Upper lobe of right lung (tissue), 1 donor: Measurements from ENCODE around the gene NT5C1B. TPM values are rescaled to one million over a fixed set of nuclear protein-coding genes. Genes with fewer than 3 reads are reported as not detected.

ENCODE experiments used
- ATAC-seq: fragments of 200-7000 bp; cut with Tn5 transposase; one replicate; pipeline ENCODE4 v1.9.1; 2020; ENCODE audit warnings: mild to moderate bottlenecking, moderate library complexity
- DNase-seq: peaks from one replicate; pipeline ENCODE4 v3.0.0-alpha.2; 2020
- H3K27ac ChIP-seq: fragments of 200-600 bp; one replicate; pipeline ENCODE4 v1.8.0; 2022
- H3K27me3 ChIP-seq: fragments of 200-600 bp; one replicate; pipeline ENCODE4 v1.8.0; 2022; ENCODE audit warnings: mild to moderate bottlenecking
- H3K36me3 ChIP-seq: fragments of 200-600 bp; one replicate; pipeline ENCODE4 v1.8.0; 2022
- H3K4me1 ChIP-seq: fragments of 200-600 bp; one replicate; pipeline ENCODE4 v1.8.0; 2022
- H3K4me3 ChIP-seq: fragments of 200-600 bp; one replicate; pipeline ENCODE4 v1.8.0; 2022; ENCODE audit warnings: mild to moderate bottlenecking
- H3K9me3 ChIP-seq: fragments of 200-600 bp; one replicate; pipeline ENCODE4 v1.8.0; 2022
- intact Hi-C: fragments of 100-400 bp; cut with DNase I; formaldehyde crosslinking; loops from one replicate; pipeline ENCODE4 v1.11.0; 2022
- total RNA-seq: library from RNA; stranded (reverse); fragmentation: NEBNext Ultra II Directional; extraction: Animal tissue kit (Norgen Biotek cat#: 25700); gene quantifications from one replicate; pipeline ENCODE4 v1.2.1, GENCODE V29; 2021
- TF ChIP-seq, protein P1 (sequence below): fragments of 200-600 bp; IDR thresholded peaks from one replicate; pipeline ENCODE4 v1.8.0; 2022; ENCODE audit warnings: antibody characterized with exemption
- donor health status: DM: no; HTN: yes; CAD: no; lungs with severe emphysema.

NT5C1B gene
- total RNA-seq, 1 donor from 2014 or later: not detected

DNA sequence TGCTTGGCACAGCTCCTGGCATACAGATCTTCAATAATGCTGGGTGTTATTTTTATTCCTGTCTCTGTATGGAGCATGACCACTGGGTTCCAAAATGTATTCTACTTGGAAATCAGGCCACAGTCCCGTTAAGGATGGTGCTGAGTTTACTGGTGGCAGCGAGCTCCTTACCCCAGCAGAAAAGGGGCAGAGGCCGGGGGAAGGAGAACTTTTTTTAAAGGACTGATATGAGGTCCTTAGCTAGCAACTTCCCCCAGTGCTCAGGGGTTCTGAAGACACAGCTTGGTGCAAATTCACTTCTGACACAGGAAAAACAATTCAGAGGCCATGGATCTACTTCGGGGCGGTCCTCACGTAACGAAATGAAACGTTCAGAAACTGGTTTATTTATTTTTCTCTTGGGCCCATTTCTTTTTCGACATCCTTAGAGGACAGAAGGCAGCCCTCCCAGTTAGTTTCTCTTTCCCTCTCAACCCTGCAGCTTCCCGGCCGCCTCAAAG lies 29.8 kb downstream of the NT5C1B start:
- Histone ChIP-seq H3K27ac (peak overlapping the region; percentile 98), H3K27me3 (no peaks in the 10 kb centered on the region), H3K4me1 (peaks cover 24% of the 10 kb centered on the region), H3K9me3 (no peaks in the 10 kb centered on the region), H3K4me3 (peak overlapping the region; percentile 92), H3K36me3 (peaks cover 9% of the 10 kb centered on the region)
- TF ChIP-seq, protein P1, sequence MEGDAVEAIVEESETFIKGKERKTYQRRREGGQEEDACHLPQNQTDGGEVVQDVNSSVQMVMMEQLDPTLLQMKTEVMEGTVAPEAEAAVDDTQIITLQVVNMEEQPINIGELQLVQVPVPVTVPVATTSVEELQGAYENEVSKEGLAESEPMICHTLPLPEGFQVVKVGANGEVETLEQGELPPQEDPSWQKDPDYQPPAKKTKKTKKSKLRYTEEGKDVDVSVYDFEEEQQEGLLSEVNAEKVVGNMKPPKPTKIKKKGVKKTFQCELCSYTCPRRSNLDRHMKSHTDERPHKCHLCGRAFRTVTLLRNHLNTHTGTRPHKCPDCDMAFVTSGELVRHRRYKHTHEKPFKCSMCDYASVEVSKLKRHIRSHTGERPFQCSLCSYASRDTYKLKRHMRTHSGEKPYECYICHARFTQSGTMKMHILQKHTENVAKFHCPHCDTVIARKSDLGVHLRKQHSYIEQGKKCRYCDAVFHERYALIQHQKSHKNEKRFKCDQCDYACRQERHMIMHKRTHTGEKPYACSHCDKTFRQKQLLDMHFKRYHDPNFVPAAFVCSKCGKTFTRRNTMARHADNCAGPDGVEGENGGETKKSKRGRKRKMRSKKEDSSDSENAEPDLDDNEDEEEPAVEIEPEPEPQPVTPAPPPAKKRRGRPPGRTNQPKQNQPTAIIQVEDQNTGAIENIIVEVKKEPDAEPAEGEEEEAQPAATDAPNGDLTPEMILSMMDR: no peak
- no peak for DNase-seq
- intact Hi-C loops: no loop called here
- ATAC-seq: no peak

DNA sequence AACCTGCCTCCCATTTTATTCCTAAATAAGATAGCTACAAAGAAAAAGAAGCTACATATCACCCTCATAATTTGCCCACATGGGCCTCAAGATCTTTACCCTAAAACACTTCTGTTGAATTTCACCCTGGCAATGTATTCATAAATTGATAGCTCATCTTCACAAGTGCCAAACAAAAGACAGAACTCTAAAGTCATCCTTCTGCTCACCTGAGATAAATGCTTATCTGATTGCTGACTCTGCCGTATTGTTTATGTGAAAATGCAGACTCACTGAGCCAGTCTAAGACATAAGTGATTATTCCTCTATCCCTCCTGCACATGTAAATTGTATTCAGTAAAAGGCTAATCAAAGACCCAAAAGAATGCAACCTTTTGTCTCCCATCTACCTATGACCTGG lies 30.9 kb downstream of the NT5C1B start:
- ATAC-seq (no peak), DNase-seq (no peak)
- Histone ChIP-seq H3K36me3 (peaks cover 11% of the 10 kb centered on the region), H3K9me3 (no peaks in the 10 kb centered on the region), H3K27me3 (no peaks in the 10 kb centered on the region), H3K4me3 (no peak overlapping the region), H3K4me1 (peaks cover 24% of the 10 kb centered on the region), H3K27ac (no peak overlapping the region)
- intact Hi-C loops: no loop called here
- TF ChIP-seq, protein P1: no peak

DNA sequence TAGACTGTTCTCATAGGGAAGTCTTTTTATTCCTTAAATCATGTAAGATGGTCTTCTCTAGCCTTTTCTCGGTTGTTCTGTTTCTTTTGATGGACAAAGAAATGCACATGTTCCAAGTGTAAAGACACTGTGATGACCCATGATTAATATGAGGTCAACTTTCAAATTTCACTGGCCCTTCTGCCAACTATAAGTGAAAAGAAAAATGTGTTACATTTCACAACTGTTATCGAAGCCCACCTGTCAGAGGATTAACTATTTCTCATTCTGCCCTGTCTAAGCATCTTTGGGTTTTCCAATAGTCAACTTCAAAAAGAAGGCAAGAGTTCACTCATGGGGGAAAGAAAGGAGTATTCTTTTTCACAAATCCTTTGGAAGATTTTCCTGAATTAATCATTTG lies 32.2 kb downstream of the NT5C1B start:
- no peak for ATAC-seq
- TF ChIP-seq, protein P1: no peak
- intact Hi-C loops: no loop called here

DNA sequence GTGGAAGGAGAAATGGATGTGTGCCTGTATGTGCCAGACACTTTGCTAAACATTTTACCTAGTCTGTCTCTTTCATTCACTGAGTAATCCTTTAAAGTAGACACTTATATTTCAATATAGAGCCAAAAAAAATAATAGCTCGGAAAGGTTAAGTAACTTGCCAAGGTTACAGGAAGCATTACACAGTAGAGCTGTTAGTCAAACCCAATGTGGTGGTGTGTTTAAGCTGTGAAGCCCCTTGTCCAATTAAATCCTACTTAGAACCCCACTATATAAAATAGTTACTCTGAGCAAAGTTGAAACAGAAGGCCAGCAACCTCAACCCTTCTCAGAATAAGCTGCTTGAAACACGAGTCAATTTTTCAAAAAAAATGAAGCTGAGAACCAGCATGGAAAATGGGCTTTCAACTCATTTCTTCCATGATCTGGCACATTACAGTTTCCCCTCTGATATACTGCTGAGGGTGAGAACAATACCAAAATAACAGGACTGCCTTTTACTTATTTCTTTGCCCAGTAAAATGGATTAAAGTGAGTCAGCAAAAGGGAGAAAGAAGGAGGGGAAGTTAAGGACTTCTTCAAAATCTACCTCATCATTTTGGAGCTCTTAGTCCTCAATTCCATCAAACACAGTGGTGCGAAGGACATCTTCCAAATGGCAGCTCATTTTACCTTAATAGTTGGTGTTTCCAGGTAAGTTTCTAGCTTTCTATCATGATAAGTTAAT lies 36.9 kb downstream of the NT5C1B start:
- intact Hi-C loops: no loop called here
- no peak for DNase-seq
- Histone ChIP-seq H3K27me3 (no peaks in the 10 kb centered on the region), H3K36me3 (peaks cover 11% of the 10 kb centered on the region), H3K27ac (no peak overlapping the region), H3K9me3 (no peaks in the 10 kb centered on the region), H3K4me1 (peaks cover 24% of the 10 kb centered on the region), H3K4me3 (no peak overlapping the region)
- ATAC-seq: no peak
- TF ChIP-seq, protein P1: no peak

More for the DNA sequence above, 32.2 kb downstream of the NT5C1B start:
- Histone ChIP-seq H3K9me3 (no peaks in the 10 kb centered on the region), H3K27me3 (no peaks in the 10 kb centered on the region), H3K4me3 (no peak overlapping the region), H3K4me1 (peaks cover 33% of the 10 kb centered on the region), H3K27ac (no peak overlapping the region), H3K36me3 (peaks cover 11% of the 10 kb centered on the region)
- DNase-seq: no peak

DNA sequence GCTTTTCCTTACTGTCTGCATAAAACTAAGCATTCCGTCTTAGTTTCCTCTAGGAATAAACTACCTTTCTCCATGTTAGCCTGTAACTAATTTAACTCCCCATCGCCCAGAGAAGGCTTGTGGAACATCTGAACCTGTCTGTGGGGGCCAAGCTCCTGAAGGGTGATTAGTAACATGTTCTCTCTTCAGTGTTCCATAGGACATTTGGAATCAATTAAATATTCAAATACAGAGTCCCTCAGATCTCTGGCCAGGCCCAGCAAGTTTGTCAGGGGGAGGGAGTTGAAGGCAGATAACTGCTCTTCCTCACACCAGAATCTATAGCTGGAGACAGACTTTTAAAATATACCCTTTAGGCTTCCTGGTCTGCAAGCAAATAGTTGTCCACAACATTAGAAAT lies 37.7 kb downstream of the NT5C1B start:
- intact Hi-C loops: no loop called here
- no peak overlapping the region for H3K27ac ChIP-seq
- TF ChIP-seq, protein P1: no peak
- H3K9me3 ChIP-seq: no peaks in the 10 kb centered on the region
- DNase-seq: no peak
- peaks cover 24% of the 10 kb centered on the region for H3K4me1 ChIP-seq
- H3K4me3 ChIP-seq: no peak overlapping the region
- no peak for ATAC-seq
- H3K27me3 ChIP-seq: no peaks in the 10 kb centered on the region
- H3K36me3 ChIP-seq: peaks cover 11% of the 10 kb centered on the region
